ENCODE results near the gene DIDO1.
"Not testable (repeated sequence)": the region's sequence is repeated elsewhere in the genome, so short reads cannot be mapped to it uniquely, and the experiment has no call there.

DIDO1 gene

DNA sequence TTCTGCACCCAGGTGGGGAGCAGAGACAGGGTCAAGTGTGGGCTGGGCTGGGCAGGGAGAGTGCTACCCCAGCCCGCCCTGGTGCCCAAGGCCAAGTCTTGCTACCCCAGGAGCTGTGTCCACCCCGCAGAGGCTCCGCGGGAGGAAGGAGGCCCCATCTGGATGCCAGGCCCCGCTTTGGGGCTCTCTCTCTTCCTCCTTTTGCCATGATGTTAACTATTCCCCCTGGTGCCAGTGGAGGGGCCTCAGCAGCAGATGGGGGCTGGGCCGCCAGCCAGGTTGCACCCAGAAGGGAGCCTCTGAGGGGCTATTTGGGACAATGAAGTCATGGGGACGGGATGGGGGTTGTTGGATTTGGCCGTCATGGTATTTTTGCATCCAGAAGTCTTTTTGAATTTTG lies 35.5 kb upstream of the DIDO1 start:
- no peak for DNase-seq (ENCODE audit: low read depth)
- H3K4me3 ChIP-seq (ENCODE audit: low read depth, low read length): no peak overlapping the region

GRCh38 chr20:62961310-62961783 lies 35.0 kb upstream of the DIDO1 start:
- no peak for DNase-seq (ENCODE audit: low read depth)
- no peak overlapping the region for H3K4me3 ChIP-seq (ENCODE audit: low read depth, low read length)
- TF ChIP-seq, protein P1, sequence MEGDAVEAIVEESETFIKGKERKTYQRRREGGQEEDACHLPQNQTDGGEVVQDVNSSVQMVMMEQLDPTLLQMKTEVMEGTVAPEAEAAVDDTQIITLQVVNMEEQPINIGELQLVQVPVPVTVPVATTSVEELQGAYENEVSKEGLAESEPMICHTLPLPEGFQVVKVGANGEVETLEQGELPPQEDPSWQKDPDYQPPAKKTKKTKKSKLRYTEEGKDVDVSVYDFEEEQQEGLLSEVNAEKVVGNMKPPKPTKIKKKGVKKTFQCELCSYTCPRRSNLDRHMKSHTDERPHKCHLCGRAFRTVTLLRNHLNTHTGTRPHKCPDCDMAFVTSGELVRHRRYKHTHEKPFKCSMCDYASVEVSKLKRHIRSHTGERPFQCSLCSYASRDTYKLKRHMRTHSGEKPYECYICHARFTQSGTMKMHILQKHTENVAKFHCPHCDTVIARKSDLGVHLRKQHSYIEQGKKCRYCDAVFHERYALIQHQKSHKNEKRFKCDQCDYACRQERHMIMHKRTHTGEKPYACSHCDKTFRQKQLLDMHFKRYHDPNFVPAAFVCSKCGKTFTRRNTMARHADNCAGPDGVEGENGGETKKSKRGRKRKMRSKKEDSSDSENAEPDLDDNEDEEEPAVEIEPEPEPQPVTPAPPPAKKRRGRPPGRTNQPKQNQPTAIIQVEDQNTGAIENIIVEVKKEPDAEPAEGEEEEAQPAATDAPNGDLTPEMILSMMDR (IDR thresholded peaks at IDR 0.05; ENCODE audit: low read depth, low read length, missing control alignments): no peak

More for the DNA sequence above, 35.5 kb upstream of the DIDO1 start:
- TF ChIP-seq, protein P1 (IDR thresholded peaks at IDR 0.05; ENCODE audit: low read depth, low read length, missing control alignments): no peak

- DNase-seq (ENCODE audit: low read depth); H3K4me3 ChIP-seq (ENCODE audit: low read depth, low read length): not testable (repeated sequence)
These were observed 34.4 kb upstream of the DIDO1 start for GRCh38 chr20:62960446-62961309.

GRCh38 chr20:62959998-62960436 lies 33.7 kb upstream of the DIDO1 start:
- no peak for DNase-seq (ENCODE audit: low read depth)
- TF ChIP-seq, protein P1 (IDR thresholded peaks at IDR 0.05; ENCODE audit: low read depth, low read length, missing control alignments): no peak
- H3K4me3 ChIP-seq (ENCODE audit: low read depth, low read length): no peak overlapping the region

- TF ChIP-seq, protein P1 (IDR thresholded peaks at IDR 0.05; ENCODE audit: low read depth, low read length, missing control alignments): no peak
- no peak overlapping the region for H3K4me3 ChIP-seq (ENCODE audit: low read depth, low read length)
- no peak for DNase-seq (ENCODE audit: low read depth)
These were observed 33.0 kb upstream of the DIDO1 start for GRCh38 chr20:62959101-62959971.

DNA sequence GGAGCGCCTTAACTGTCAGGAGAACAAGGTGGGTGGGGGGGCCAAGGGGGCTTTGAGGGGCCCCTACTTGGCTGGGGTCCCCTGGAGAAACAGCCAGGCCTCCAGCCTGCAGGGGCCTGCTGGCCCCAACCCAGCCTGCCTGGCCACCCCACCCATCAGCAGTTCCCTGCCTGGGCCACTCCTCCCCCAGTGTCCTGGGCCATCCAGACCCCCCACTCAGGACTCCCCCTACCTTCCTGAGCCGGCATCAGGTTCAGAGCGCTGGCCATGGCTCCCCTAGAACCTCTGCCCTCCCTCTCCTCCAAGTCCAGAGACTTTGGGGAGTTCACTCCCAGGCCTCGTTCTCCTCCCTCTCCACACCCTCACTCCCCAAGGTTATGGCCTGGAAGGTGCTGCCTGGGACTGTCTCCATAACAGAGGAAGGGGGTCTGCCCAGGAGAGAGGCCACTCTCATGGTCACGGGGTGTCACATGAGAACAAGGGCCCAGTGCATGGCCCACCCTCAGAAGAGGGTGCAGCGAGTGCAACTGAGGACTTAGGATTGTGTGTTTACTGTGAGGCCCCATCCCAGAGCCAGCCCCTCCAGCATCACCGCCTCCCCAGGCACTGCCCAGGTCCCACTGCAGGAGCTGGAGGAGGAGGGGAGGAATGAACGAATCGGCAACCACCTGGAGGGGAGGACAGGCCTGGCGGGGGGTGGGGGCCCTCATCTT lies 32.2 kb upstream of the DIDO1 start:
- DNase-seq (ENCODE audit: low read depth): no peak
- TF ChIP-seq, protein P1 (IDR thresholded peaks at IDR 0.05; ENCODE audit: low read depth, low read length, missing control alignments): no peak

More for the DNA sequence above, 32.2 kb upstream of the DIDO1 start:
- no peak overlapping the region for H3K4me3 ChIP-seq (ENCODE audit: low read depth, low read length)
